ENCODE measurements around the gene FOXL1.

Gene FOXL1

DNA sequence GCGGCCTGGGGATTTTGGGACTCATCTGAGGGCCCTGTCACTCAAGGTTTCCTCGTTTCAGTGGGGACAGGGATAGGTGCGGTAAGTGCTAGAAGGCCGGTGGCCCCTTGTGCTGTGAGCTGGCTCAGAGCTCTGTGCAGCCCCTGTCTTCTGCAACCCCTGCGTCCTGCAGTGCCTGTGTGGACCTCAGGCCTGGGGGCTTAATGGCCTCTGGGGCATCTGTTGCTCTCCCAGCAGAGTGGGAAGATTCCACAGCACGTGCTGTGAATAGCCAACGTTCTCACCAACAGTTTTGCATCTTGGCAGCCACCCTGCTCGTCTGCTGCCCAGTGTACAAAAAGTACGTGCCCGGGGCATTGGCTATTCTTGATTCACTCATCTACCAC lies 6.8 kb upstream of the FOXL1 start:
- H3K27ac ChIP-seq (ENCODE audit: low read depth, low read length): no peak overlapping the region
- H3K4me2 ChIP-seq (ENCODE audit: low read length): no peak overlapping the region
- H3K36me3 ChIP-seq (ENCODE audit: control insufficient read depth, low read length): no peaks in the 10 kb centered on the region
- no peaks in the 10 kb centered on the region for H3K4me1 ChIP-seq (ENCODE audit: control insufficient read depth, low read length)
- no peak overlapping the region for H3K4me3 ChIP-seq (ENCODE audit: low read length)
- no peaks in the 10 kb centered on the region for H3F3A ChIP-seq (ENCODE audit: control insufficient read depth, insufficient read depth)
- no peaks in the 10 kb centered on the region for H4K20me1 ChIP-seq (ENCODE audit: control insufficient read depth, insufficient read depth, low read depth, low read length)
- H3K27me3 ChIP-seq (ENCODE audit: control insufficient read depth, low read length): no peaks in the 10 kb centered on the region
- no peaks in the 10 kb centered on the region for H3K9me3 ChIP-seq (ENCODE audit: control insufficient read depth, insufficient read depth, low read length)
- H3K79me2 ChIP-seq (ENCODE audit: control insufficient read depth, low read length): no peaks in the 10 kb centered on the region
- TF ChIP-seq EZH2phosphoT487 (IDR thresholded peaks at IDR 0.05; ENCODE audit: borderline replicate concordance, low read length) (no peak), CTCF (IDR thresholded peaks at IDR 0.05; ENCODE audit: low read depth, low read length, poor library complexity, severe bottlenecking) (no peak)
- no peaks in the 10 kb centered on the region for H3K9me2 ChIP-seq (replicated peaks; ENCODE audit: control insufficient read depth, low read length)

DNA sequence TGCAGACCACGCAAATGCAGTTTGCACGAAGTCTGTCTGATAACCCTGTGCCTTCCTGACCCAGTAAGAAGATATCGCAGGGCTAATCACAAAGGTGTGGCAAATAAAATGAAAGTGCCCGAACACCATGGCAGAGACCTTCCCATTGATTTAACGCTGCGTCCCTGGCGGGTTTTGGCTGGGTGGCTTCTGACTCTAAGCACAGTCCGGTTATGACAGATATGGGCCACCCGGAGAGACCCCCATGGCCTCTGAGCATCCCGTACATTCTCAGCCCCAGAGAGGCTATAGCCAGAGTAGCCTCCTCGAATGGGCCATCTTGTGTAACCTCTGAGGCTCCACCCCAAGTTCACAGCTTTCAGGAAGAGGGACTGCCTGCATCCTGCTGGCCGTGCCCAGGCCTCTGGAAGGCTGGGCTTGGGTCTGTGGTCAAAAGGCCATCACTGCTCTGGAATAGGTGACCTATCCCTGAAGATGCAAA lies 6.3 kb upstream of the FOXL1 start:
- no peaks in the 10 kb centered on the region for H4K20me1 ChIP-seq (ENCODE audit: control insufficient read depth, insufficient read depth, low read depth, low read length)
- H3K36me3 ChIP-seq (ENCODE audit: control insufficient read depth, low read length): no peaks in the 10 kb centered on the region
- H3K9me2 ChIP-seq (replicated peaks; ENCODE audit: control insufficient read depth, low read length): no peaks in the 10 kb centered on the region
- no peak overlapping the region for H3K27ac ChIP-seq (ENCODE audit: low read depth, low read length)
- H3K9me3 ChIP-seq (ENCODE audit: control insufficient read depth, insufficient read depth, low read length): no peaks in the 10 kb centered on the region
- H3F3A ChIP-seq (ENCODE audit: control insufficient read depth, insufficient read depth): no peaks in the 10 kb centered on the region
- H3K4me3 ChIP-seq (ENCODE audit: low read length): no peak overlapping the region
- H3K27me3 ChIP-seq (ENCODE audit: control insufficient read depth, low read length): no peaks in the 10 kb centered on the region
- H3K79me2 ChIP-seq (ENCODE audit: control insufficient read depth, low read length): no peaks in the 10 kb centered on the region
- H3K4me1 ChIP-seq (ENCODE audit: control insufficient read depth, low read length): no peaks in the 10 kb centered on the region
- TF ChIP-seq EZH2phosphoT487 (IDR thresholded peaks at IDR 0.05; ENCODE audit: borderline replicate concordance, low read length): no peak
- no peak for TF ChIP-seq CTCF (IDR thresholded peaks at IDR 0.05; ENCODE audit: low read depth, low read length, poor library complexity, severe bottlenecking)
- H3K4me2 ChIP-seq (ENCODE audit: low read length): no peak overlapping the region

GRCh38 chr16:86572606-86573005 lies 5.7 kb upstream of the FOXL1 start:
- no peaks in the 10 kb centered on the region for H3K9me2 ChIP-seq (replicated peaks; ENCODE audit: control insufficient read depth, low read length)
- no peaks in the 10 kb centered on the region for H3K9me3 ChIP-seq (ENCODE audit: control insufficient read depth, insufficient read depth, low read length)
- H3F3A ChIP-seq (ENCODE audit: control insufficient read depth, insufficient read depth): no peaks in the 10 kb centered on the region
- TF ChIP-seq EZH2phosphoT487 (IDR thresholded peaks at IDR 0.05; ENCODE audit: borderline replicate concordance, low read length) (no peak), CTCF (IDR thresholded peaks at IDR 0.05; ENCODE audit: low read depth, low read length, poor library complexity, severe bottlenecking) (no peak)
- H3K4me3 ChIP-seq (ENCODE audit: low read length): no peak overlapping the region
- no peak overlapping the region for H3K4me2 ChIP-seq (ENCODE audit: low read length)
- no peaks in the 10 kb centered on the region for H4K20me1 ChIP-seq (ENCODE audit: control insufficient read depth, insufficient read depth, low read depth, low read length)
- H3K27ac ChIP-seq (ENCODE audit: low read depth, low read length): no peak overlapping the region
- H3K79me2 ChIP-seq (ENCODE audit: control insufficient read depth, low read length): no peaks in the 10 kb centered on the region
- no peaks in the 10 kb centered on the region for H3K27me3 ChIP-seq (ENCODE audit: control insufficient read depth, low read length)
- no peaks in the 10 kb centered on the region for H3K4me1 ChIP-seq (ENCODE audit: control insufficient read depth, low read length)
- no peaks in the 10 kb centered on the region for H3K36me3 ChIP-seq (ENCODE audit: control insufficient read depth, low read length)

DNA sequence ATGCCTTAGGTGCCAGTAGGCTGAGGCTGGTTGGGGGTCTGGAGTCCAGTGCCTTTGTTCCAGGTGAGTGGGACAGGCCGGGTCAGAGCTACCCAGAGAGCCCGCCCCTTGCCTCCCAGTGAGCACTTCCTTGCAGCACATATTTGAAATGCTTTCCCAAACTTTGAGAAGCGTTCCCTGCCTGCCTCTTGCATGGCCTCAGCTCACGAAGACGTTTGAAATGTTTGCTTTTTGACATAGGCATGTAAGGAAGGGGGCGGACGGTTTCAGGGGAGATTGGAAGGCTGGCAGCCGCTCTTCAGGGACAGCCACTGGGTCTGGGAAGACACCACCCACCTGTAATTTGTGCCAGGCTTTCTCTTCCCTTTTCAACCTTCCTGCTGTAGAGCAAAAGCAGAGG lies 5.1 kb upstream of the FOXL1 start:
- H3K9me2 ChIP-seq (replicated peaks; ENCODE audit: control insufficient read depth, low read length): no peaks in the 10 kb centered on the region
- H3K27me3 ChIP-seq (ENCODE audit: control insufficient read depth, low read length): no peaks in the 10 kb centered on the region
- no peaks in the 10 kb centered on the region for H3K4me1 ChIP-seq (ENCODE audit: control insufficient read depth, low read length)
- no peaks in the 10 kb centered on the region for H3K9me3 ChIP-seq (ENCODE audit: control insufficient read depth, insufficient read depth, low read length)
- no peak overlapping the region for H3K4me3 ChIP-seq (ENCODE audit: low read length)
- H3K4me2 ChIP-seq (ENCODE audit: low read length): no peak overlapping the region
- no peaks in the 10 kb centered on the region for H3F3A ChIP-seq (ENCODE audit: control insufficient read depth, insufficient read depth)
- H4K20me1 ChIP-seq (ENCODE audit: control insufficient read depth, insufficient read depth, low read depth, low read length): no peaks in the 10 kb centered on the region
- H3K36me3 ChIP-seq (ENCODE audit: control insufficient read depth, low read length): no peaks in the 10 kb centered on the region
- no peak overlapping the region for H3K27ac ChIP-seq (ENCODE audit: low read depth, low read length)
- TF ChIP-seq CTCF (IDR thresholded peaks at IDR 0.05; ENCODE audit: low read depth, low read length, poor library complexity, severe bottlenecking) (no peak), EZH2phosphoT487 (IDR thresholded peaks at IDR 0.05; ENCODE audit: borderline replicate concordance, low read length) (no peak)
- H3K79me2 ChIP-seq (ENCODE audit: control insufficient read depth, low read length): no peaks in the 10 kb centered on the region
